ENCODE results near the gene SASH1. TPM values are rescaled to one million over a fixed set of nuclear protein-coding genes. Genes with fewer than 3 reads are reported as not detected.

Gene SASH1
- total and polyA plus RNA-seq, 2 donors (not counting 3 experiments of a cell fraction or from before 2014, with no cell fraction given): 18.5 to 103 TPM

DNA sequence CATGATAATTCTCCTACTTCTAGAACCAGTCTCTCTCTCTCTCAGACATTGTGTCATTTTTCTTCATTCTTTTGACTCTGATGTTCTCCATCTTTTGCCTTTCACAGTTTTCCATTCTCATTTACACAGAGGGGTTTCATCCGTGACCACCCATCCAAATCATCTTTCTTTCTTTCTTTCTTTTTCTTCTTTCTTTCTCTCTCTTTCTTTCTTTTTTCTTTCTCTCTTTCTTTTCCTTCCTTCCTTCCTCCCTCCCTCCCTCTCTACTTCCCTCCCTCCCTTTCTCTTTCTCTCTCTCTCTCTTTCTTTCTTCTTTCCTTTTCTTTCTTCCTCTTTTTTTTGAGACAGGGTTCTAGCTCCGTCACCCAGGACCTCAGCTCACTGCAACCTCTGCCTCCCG lies 19.9 kb upstream of the SASH1 start:
- Histone ChIP-seq H3K9ac (replicated peaks; ENCODE audit: extremely low read depth, insufficient read depth, low read length) (no peak overlapping the region), H3K27me3 (ENCODE audit: control insufficient read depth in 2 of 2, insufficient read depth in 2 of 2, low read length in 2 of 2) (no peaks in the 10 kb centered on the region), H2AFZ (ENCODE audit: low read depth, low read length) (no peak overlapping the region), H3K9me3 (replicated peaks; ENCODE audit: control insufficient read depth, insufficient read depth, low read length) (no peaks in the 10 kb centered on the region), H3K4me2 (ENCODE audit: insufficient read depth, low read length) (no peak overlapping the region), H3K27ac (ENCODE audit: insufficient read depth, low read depth, low read length) (no peak overlapping the region), H3K4me1 (ENCODE audit: control insufficient read depth, extremely low read depth, insufficient read depth, low read length) (peaks cover 9% of the 10 kb centered on the region), H3K36me3 (ENCODE audit: control insufficient read depth in 2 of 2, extremely low read depth in 1 of 2, insufficient read depth in 2 of 2, low read length in 2 of 2) (no peaks in the 10 kb centered on the region), H3K79me2 (ENCODE audit: control insufficient read depth, insufficient read depth, low read length) (no peaks in the 10 kb centered on the region), H3K4me3 (replicated peaks in 1 of 3; ENCODE audit: insufficient read depth in 1 of 3, low read depth in 1 of 3, low read length in 3 of 3) (no peak overlapping the region), H3K9me1 (replicated peaks; ENCODE audit: control insufficient read depth, extremely low read depth, insufficient read depth, low read length) (no peaks in the 10 kb centered on the region), H4K20me1 (replicated peaks; ENCODE audit: control insufficient read depth, extremely low read depth, insufficient read depth, low read length) (no peaks in the 10 kb centered on the region)
- dilution Hi-C loops (cut with MboI; ENCODE audit: extremely low pct_ligation_motif_present, low sequenced_read_pairs) (no loop called here), intact Hi-C loops (cut with micrococcal nuclease) (no loop called here)
- DNase-seq (ENCODE audit: low read depth, low spot score) (no peak), FAIRE-seq (no peak)
- TF ChIP-seq POLR2A (IDR thresholded peaks at IDR 0.05; ENCODE audit: low read depth, low read length) (no peak), MYC (IDR thresholded peaks at IDR 0.05; ENCODE audit: low read depth, low read length) (no peak), POLR2AphosphoS5 (IDR thresholded peaks at IDR 0.05; ENCODE audit: insufficient read depth, low read depth, low read length) (no peak), GATA2 (IDR thresholded peaks at IDR 0.05; ENCODE audit: insufficient read depth, insufficient read length, low read depth, low read length) (no peak), FOS (IDR thresholded peaks at IDR 0.05; ENCODE audit: borderline replicate concordance, insufficient read depth, low read length) (no peak), EZH2 (IDR thresholded peaks at IDR 0.05; ENCODE audit: borderline replicate concordance, low read depth, low read length, severe bottlenecking) (no peak), MAX (IDR thresholded peaks at IDR 0.05; ENCODE audit: insufficient read depth, insufficient read length) (no peak), JUN (IDR thresholded peaks at IDR 0.05; ENCODE audit: borderline replicate concordance, insufficient read depth, insufficient read length, low read depth) (no peak)
- TF ChIP-seq, protein P1, sequence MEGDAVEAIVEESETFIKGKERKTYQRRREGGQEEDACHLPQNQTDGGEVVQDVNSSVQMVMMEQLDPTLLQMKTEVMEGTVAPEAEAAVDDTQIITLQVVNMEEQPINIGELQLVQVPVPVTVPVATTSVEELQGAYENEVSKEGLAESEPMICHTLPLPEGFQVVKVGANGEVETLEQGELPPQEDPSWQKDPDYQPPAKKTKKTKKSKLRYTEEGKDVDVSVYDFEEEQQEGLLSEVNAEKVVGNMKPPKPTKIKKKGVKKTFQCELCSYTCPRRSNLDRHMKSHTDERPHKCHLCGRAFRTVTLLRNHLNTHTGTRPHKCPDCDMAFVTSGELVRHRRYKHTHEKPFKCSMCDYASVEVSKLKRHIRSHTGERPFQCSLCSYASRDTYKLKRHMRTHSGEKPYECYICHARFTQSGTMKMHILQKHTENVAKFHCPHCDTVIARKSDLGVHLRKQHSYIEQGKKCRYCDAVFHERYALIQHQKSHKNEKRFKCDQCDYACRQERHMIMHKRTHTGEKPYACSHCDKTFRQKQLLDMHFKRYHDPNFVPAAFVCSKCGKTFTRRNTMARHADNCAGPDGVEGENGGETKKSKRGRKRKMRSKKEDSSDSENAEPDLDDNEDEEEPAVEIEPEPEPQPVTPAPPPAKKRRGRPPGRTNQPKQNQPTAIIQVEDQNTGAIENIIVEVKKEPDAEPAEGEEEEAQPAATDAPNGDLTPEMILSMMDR (IDR thresholded peaks at IDR 0.05; ENCODE audit: extremely low read depth in 1 of 2, insufficient read depth in 1 of 2, low read depth in 1 of 2, low read length in 2 of 2): no peak
- CTCF ChIA-PET: interaction anchor here (0.6 to 1.3 kb wide), 2 partner anchors 11 to 130 kb away, joined by 3 read pairs; no protein-coding TSS in a partner anchor
- no TSS peak for BruUV-seq (replicated peaks)
- POLR2A ChIA-PET: interaction anchor here (0.7 kb wide), 1 partner anchor 116 kb away, joined by 4 read pairs; no protein-coding TSS in a partner anchor

Data from endothelial cell of umbilical vein (primary cell).